Panc1 (cell line): ENCODE measurements around the gene R3HDM4. TPM values are rescaled to one million over a fixed set of nuclear protein-coding genes. Genes with fewer than 3 reads are reported as not detected.

Source experiments
- ATAC-seq: fragments of 200-7000 bp; cut with Tn5 transposase; 2 replicates; pipeline ENCODE4 v1.9.1; 2020; ENCODE audit warnings: mild to moderate bottlenecking, moderate library complexity
- BruUV-seq: library from RNA; stranded (reverse); fragments of 400-500 nt; replicated peaks from 2 replicates; lab custom pipeline; 2021; lab: Mats Ljungman, UMichigan
- CTCF ChIA-PET: fragments of 300-600 bp; sonication (Branson Sonifier 250); formaldehyde crosslinking; loops from one replicate; lab custom pipeline; 2022; ENCODE audit warnings: antibody characterized with exemption; lab: Charles Lee
- POLR2A ChIA-PET: fragments of 300-600 bp; sonication (Branson Sonifier 250); formaldehyde crosslinking; loops from one replicate; lab custom pipeline; 2022; ENCODE audit warnings: antibody characterized with exemption; lab: Charles Lee
- DNase-seq: peaks from one replicate; pipeline ENCODE4 v3.0.0-alpha.2; 2010; ENCODE audit warnings: low read depth, low spot score
- H3K27ac ChIP-seq: 2 replicates; pipeline ENCODE4 v1.5.1; 2011; ENCODE audit warnings: mild to moderate bottlenecking, low read length, inconsistent platforms
- H3K27me3 ChIP-seq: fragments of 200-500 bp; sonication (Bioruptor generic); 2 replicates; pipeline ENCODE4 v1.6.0; 2014; ENCODE audit warnings: low read length, inconsistent platforms; ENCODE audit not compliant: control insufficient read depth, insufficient read depth
- H3K36me3 ChIP-seq: fragments of 200-500 bp; sonication (Bioruptor generic); 2 replicates; pipeline ENCODE4 v1.5.1; 2014; ENCODE audit warnings: inconsistent platforms, mild to moderate bottlenecking, low read length, moderate library complexity; ENCODE audit not compliant: control insufficient read depth, insufficient read depth
- H3K4me1 ChIP-seq: 2 replicates; pipeline ENCODE4 v1.5.1; 2011; ENCODE audit warnings: inconsistent platforms, mild to moderate bottlenecking, low read length, moderate library complexity; ENCODE audit not compliant: control insufficient read depth, insufficient read depth
- H3K4me3 ChIP-seq, 2 experiments: 2 replicates each; pipeline ENCODE4 v1.5.1; 2011 to 2012; ENCODE audit warnings: low read depth in 2 of 2, low read length in 2 of 2, mild to moderate bottlenecking in 2 of 2, inconsistent platforms in 1 of 2, moderate library complexity in 1 of 2
- H3K9me3 ChIP-seq: fragments of 200-500 bp; sonication (Bioruptor generic); 2 replicates; pipeline ENCODE4 v1.5.1; 2014; ENCODE audit warnings: low read depth, mild to moderate bottlenecking, inconsistent platforms, low read length, moderate library complexity; ENCODE audit not compliant: control insufficient read depth, insufficient read depth
- POLR2AphosphoS5 ChIP-seq: IDR thresholded peaks from 2 replicates; pipeline ENCODE4 v1.6.1; 2012; ENCODE audit warnings: mild to moderate bottlenecking, low read depth, low read length, moderate library complexity
- SIN3A ChIP-seq: IDR thresholded peaks from 2 replicates; pipeline ENCODE4 v1.6.1; 2012; ENCODE audit warnings: low read depth, mild to moderate bottlenecking, low read length, moderate library complexity, borderline replicate concordance; ENCODE audit not compliant: insufficient read depth
- TCF7L2 ChIP-seq: IDR thresholded peaks from 2 replicates; pipeline ENCODE4 v1.6.1; 2011; ENCODE audit warnings: mild to moderate bottlenecking, low read depth, low read length, inconsistent platforms
- in situ Hi-C: cut with HindIII; loops from 2 replicates; pipeline ENCODE4 v1.10.0; 2016; ENCODE audit warnings: low sequenced_read_pairs, low pct_unique_long_range_greater_than_20kb
- intact Hi-C: fragments of 100-400 bp; cut with micrococcal nuclease; formaldehyde crosslinking; loops from one replicate; pipeline ENCODE4 v1.10.0; 2022; ENCODE audit not compliant: unreplicated experiment
- total RNA-seq: library from RNA; stranded (reverse); gene quantifications from one replicate; pipeline ENCODE4 v1.2.1, GENCODE V29; 2021; ENCODE audit not compliant: unreplicated experiment
- TF ChIP-seq, protein P1 (sequence below), 2 experiments: IDR thresholded peaks; 2 replicates each; pipeline ENCODE4 v1.6.1; 2011 to 2012; ENCODE audit warnings: low read depth in 2 of 2, control low read depth in 1 of 2, low read length in 1 of 2, mild to moderate bottlenecking in 1 of 2, moderate library complexity in 1 of 2; ENCODE audit not compliant: insufficient read depth in 1 of 2
- TF ChIP-seq, protein P2 (sequence below): fragments of 450-650 bp; IDR thresholded peaks from 2 replicates; pipeline ENCODE4 v1.5.1; 2017; ENCODE audit warnings: mild to moderate bottlenecking

R3HDM4 gene
- total RNA-seq, 1 experiment from 2014 or later = 43.5 TPM

DNA sequence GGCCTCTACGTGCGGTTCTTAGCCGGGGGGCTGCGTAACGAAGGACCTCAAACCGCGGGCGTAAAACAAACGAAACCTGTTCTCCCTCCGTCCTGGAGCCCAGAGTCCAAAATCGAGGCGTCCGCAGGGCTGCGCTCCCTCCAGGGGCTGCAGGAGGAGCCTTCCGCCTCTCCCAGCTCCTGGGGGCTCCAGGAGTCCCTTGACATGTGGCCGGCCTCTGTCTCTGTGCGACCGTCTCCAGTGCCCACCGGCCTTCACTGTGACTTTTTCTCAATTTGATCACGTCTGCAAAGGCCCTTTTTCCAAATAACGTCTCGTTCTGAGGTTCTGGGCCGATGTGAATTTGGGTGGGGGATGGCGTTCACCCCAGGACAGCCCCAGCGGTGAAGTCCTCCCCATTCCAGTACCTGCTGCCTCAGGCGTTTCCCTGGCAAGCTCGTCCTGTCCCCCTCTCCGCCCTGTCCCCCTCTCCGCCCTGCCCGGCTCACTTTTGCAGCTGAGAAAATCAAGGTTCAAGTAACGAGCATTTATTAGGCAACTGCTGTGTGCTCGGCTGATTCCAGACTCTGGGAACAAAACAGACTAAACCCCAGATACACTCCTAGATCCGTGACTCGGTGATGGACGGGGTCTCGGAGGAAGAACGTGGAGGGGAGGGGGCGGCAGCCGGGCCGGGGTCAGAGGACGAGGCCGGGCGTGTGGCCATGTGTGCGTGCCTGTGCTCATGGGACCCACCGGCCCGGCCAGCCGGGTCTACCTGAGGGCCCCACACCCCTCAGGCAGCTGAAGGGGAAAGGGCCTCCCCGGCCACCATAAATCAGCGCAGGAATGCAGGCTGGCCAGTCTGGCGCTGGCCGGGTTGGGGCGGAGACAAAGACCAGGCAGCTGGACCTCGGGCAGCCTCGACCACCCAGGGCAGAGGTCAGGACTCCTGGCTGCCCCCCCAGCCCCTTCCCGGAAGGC is 43.1 kb upstream of the R3HDM4 start:
- ATAC-seq (no peak), DNase-seq (no peak)
- POLR2A ChIA-PET = no interaction called here
- Histone ChIP-seq H3K36me3 (no peaks in the 10 kb centered on the region), H3K9me3 (no peaks in the 10 kb centered on the region), H3K27ac (peak overlapping the region; percentile 69), H3K27me3 (no peaks in the 10 kb centered on the region), H3K4me1 (peaks cover 29% of the 10 kb centered on the region), H3K4me3 (no peak overlapping the region)
- in situ Hi-C loops (no loop called here), intact Hi-C loops (no loop called here)
- no TSS peak for BruUV-seq
- CTCF ChIA-PET = interaction anchor here (0.6 kb wide), 1 partner anchor 11 kb away, joined by 3 read pairs; no protein-coding TSS in a partner anchor
- TF ChIP-seq, protein P1, sequence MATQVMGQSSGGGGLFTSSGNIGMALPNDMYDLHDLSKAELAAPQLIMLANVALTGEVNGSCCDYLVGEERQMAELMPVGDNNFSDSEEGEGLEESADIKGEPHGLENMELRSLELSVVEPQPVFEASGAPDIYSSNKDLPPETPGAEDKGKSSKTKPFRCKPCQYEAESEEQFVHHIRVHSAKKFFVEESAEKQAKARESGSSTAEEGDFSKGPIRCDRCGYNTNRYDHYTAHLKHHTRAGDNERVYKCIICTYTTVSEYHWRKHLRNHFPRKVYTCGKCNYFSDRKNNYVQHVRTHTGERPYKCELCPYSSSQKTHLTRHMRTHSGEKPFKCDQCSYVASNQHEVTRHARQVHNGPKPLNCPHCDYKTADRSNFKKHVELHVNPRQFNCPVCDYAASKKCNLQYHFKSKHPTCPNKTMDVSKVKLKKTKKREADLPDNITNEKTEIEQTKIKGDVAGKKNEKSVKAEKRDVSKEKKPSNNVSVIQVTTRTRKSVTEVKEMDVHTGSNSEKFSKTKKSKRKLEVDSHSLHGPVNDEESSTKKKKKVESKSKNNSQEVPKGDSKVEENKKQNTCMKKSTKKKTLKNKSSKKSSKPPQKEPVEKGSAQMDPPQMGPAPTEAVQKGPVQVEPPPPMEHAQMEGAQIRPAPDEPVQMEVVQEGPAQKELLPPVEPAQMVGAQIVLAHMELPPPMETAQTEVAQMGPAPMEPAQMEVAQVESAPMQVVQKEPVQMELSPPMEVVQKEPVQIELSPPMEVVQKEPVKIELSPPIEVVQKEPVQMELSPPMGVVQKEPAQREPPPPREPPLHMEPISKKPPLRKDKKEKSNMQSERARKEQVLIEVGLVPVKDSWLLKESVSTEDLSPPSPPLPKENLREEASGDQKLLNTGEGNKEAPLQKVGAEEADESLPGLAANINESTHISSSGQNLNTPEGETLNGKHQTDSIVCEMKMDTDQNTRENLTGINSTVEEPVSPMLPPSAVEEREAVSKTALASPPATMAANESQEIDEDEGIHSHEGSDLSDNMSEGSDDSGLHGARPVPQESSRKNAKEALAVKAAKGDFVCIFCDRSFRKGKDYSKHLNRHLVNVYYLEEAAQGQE (IDR thresholded peaks at IDR 0.05; ENCODE audit: insufficient read depth in 1 of 2, low read depth in 2 of 2, low read length in 1 of 2) = no peak
- TF ChIP-seq POLR2AphosphoS5 = no peak
- no peak for TF ChIP-seq TCF7L2
- TF ChIP-seq SIN3A = no peak
- TF ChIP-seq, protein P2, sequence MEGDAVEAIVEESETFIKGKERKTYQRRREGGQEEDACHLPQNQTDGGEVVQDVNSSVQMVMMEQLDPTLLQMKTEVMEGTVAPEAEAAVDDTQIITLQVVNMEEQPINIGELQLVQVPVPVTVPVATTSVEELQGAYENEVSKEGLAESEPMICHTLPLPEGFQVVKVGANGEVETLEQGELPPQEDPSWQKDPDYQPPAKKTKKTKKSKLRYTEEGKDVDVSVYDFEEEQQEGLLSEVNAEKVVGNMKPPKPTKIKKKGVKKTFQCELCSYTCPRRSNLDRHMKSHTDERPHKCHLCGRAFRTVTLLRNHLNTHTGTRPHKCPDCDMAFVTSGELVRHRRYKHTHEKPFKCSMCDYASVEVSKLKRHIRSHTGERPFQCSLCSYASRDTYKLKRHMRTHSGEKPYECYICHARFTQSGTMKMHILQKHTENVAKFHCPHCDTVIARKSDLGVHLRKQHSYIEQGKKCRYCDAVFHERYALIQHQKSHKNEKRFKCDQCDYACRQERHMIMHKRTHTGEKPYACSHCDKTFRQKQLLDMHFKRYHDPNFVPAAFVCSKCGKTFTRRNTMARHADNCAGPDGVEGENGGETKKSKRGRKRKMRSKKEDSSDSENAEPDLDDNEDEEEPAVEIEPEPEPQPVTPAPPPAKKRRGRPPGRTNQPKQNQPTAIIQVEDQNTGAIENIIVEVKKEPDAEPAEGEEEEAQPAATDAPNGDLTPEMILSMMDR = no peak

DNA sequence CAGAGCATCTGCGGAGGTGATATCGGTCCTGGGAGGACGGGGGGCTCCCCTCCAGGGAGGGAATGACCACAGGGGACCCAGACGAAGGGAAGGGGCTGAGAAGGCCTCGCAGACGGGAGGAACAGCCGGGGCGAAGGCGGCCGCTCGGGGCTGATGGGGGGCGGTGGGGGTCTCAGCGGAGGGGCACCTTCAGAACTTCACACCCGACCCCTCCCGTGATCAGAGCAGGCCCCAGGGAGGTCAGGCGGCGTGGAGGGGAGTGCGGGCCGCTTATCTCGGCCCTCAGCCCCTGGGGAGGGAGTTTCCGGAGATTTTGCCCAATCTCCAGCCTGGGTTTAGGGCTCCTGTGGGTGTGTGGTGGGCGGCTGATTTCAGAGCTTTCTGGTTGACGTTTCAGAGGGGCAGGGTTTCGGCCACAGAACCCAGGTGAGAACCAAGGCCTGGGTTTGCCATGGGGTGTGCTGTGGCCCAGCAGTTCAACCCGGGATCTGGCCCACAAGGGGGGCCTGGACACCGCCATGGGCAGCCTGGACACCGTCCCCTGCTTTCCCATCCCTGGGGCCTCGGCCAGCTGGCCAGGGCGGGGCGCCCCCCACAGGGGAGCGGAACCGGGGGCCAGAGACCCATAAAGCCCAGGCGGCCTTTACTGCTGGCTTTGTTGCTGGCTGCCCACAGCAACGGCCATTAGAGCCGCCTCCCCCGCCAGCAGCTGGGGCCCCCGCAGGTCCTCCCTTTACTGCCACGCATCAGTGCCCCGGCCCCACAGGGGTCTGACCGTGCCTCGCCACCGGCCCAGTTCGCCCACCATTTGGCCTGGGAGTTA is 41.9 kb upstream of the R3HDM4 start:
- Histone ChIP-seq H3K4me3 (no peak overlapping the region), H3K27ac (0 out of 2 replicates have a peak overlapping the region, but pooled peaks have one; percentile 39), H3K9me3 (no peaks in the 10 kb centered on the region), H3K4me1 (peaks cover 29% of the 10 kb centered on the region), H3K27me3 (no peaks in the 10 kb centered on the region), H3K36me3 (no peaks in the 10 kb centered on the region)
- ATAC-seq (peak; percentile 43), DNase-seq (no peak)
- POLR2A ChIA-PET = no interaction called here
- in situ Hi-C loops = no loop called here
- no peak for TF ChIP-seq POLR2AphosphoS5
- TF ChIP-seq SIN3A = no peak
- TF ChIP-seq, protein P1 (IDR thresholded peaks at IDR 0.05; ENCODE audit: insufficient read depth in 1 of 2, low read depth in 2 of 2, low read length in 1 of 2) = no peak
- TF ChIP-seq, protein P2 = no peak
- no peak for TF ChIP-seq TCF7L2
- no TSS peak for BruUV-seq
- CTCF ChIA-PET = no interaction called here
- intact Hi-C loops = no loop called here
